HepG2 (cell line): ENCODE data around the gene SERINC2. TPM values are rescaled to one million over a fixed set of nuclear protein-coding genes. Genes with fewer than 3 reads are reported as not detected.
A peak's percentile ranks its signal among the peaks of the same experiment; 100 is the strongest.

ENCODE experiments used
- ATAC-seq: fragments of 200-7000 bp; cut with Tn5 transposase; 3 replicates; pipeline ENCODE4 v1.9.1; 2020; ENCODE audit warnings: mild to moderate bottlenecking, moderate library complexity
- BruUV-seq: library from RNA; stranded (reverse); fragments of 400-500 nt; replicated peaks from 2 replicates; lab custom pipeline; 2021; lab: Mats Ljungman, UMichigan
- CTCF ChIA-PET: fragments of 300-600 bp; formaldehyde crosslinking; extraction: SDS; loops from one replicate; lab custom pipeline; 2021; ENCODE audit warnings: low total read pairs, inconsistent platforms, low intra/inter-chr PET ratio; lab: Yijun Ruan, JAX
- POLR2A ChIA-PET: fragments of 350-600 bp; sonication (Branson Sonifier 250); formaldehyde crosslinking; loops from one replicate; lab custom pipeline; 2020; ENCODE audit warnings: antibody characterized with exemption, inconsistent platforms; lab: Yijun Ruan, JAX
- DNase-seq: peaks from one replicate; pipeline ENCODE4 v3.0.0-alpha.2; 2015; ENCODE audit warnings: low spot score
- FAIRE-seq: peaks from 3 replicates; lab custom pipeline; 2011; peaks lifted over from hg19 to GRCh38; lab: Jason Lieb, UNC
- H2AFZ ChIP-seq: one replicate; pipeline ENCODE4 v1.6.1; 2011; ENCODE audit warnings: low read length, inconsistent platforms
- H3K27ac ChIP-seq: fragments of 300-600 bp; 3 replicates; pipeline ENCODE4 v1.8.0; 2011; ENCODE audit warnings: mixed run types, mild to moderate bottlenecking, mixed read lengths, low read length, inconsistent platforms; ENCODE audit not compliant: insufficient read depth; ENCODE audit errors: extremely low read length
- H3K27me3 ChIP-seq, 2 experiments: fragments of 200-600 bp in 1 of 2; 2 replicates in 1 of 2; 3 replicates in 1 of 2; pipeline versions ENCODE4 v1.6.0 to v1.8.0; 2011; ENCODE audit warnings: low read length in 2 of 2, mild to moderate bottlenecking in 2 of 2, moderate library complexity in 2 of 2, inconsistent platforms in 1 of 2; ENCODE audit not compliant: insufficient read depth in 2 of 2, control insufficient read depth in 1 of 2
- H3K36me3 ChIP-seq, 2 experiments: fragments of 200-600 bp in 1 of 2; replicated peaks in 1 of 2; 2 replicates in 1 of 2; 3 replicates in 1 of 2; pipeline versions ENCODE4 v1.5.1 to v1.8.0; 2011; ENCODE audit warnings: low read length in 2 of 2, inconsistent platforms in 1 of 2; ENCODE audit not compliant: insufficient read depth in 2 of 2, control insufficient read depth in 1 of 2
- H3K4me1 ChIP-seq: 2 replicates; pipeline ENCODE4 v1.5.1; 2012; ENCODE audit warnings: low read length, inconsistent platforms; ENCODE audit not compliant: insufficient read depth
- H3K4me2 ChIP-seq: 2 replicates; pipeline ENCODE4 v1.6.0; 2011; ENCODE audit warnings: low read depth, low read length, inconsistent platforms
- H3K4me3 ChIP-seq, 3 experiments: fragments of 200-600 bp in 1 of 3; sonication (generic), shearing (Covaris generic) in 1 of 3; replicated peaks in 1 of 3; 2 replicates each; pipeline ENCODE4 v1.5.1; 2011 to 2016; ENCODE audit warnings: low read length in 3 of 3, inconsistent platforms in 2 of 3, low read depth in 2 of 3, mild to moderate bottlenecking in 2 of 3, control low read depth in 1 of 3, mixed read lengths in 1 of 3; ENCODE audit not compliant: insufficient read depth in 1 of 3
- H3K79me2 ChIP-seq: one replicate; pipeline ENCODE4 v1.6.1; 2011; ENCODE audit warnings: low read length, inconsistent platforms; ENCODE audit not compliant: insufficient read depth
- H3K9ac ChIP-seq: 2 replicates; pipeline ENCODE4 v1.6.0; 2011; ENCODE audit warnings: mild to moderate bottlenecking, low read depth, low read length, inconsistent platforms; ENCODE audit not compliant: insufficient read depth
- H3K9me3 ChIP-seq: 2 replicates; pipeline ENCODE4 v1.5.1; 2012; ENCODE audit warnings: mild to moderate bottlenecking, low read length
- H4K20me1 ChIP-seq: 2 replicates; pipeline ENCODE4 v1.6.0; 2011; ENCODE audit warnings: inconsistent platforms, mild to moderate bottlenecking, low read length, moderate library complexity; ENCODE audit not compliant: insufficient read depth
- CBX2 ChIP-seq, 2 experiments: fragments of 200-600 bp in 1 of 2; sonication (generic); formaldehyde crosslinking in 1 of 2; IDR thresholded peaks; 2 replicates each; pipeline versions ENCODE4 v1.7.0 to v1.8.1; 2018 to 2022; ENCODE audit warnings: low read depth in 2 of 2, low read length in 1 of 2, mild to moderate bottlenecking in 1 of 2, missing genetic modification reagents in 1 of 2
- HDAC6 ChIP-seq: fragments of 200-600 bp; sonication (generic); IDR thresholded peaks from 2 replicates; pipeline ENCODE4 v1.7.0; 2017; ENCODE audit warnings: mild to moderate bottlenecking, antibody characterized with exemption, low read length, low read depth
- POLR2AphosphoS5 ChIP-seq: IDR thresholded peaks from 2 replicates; pipeline ENCODE4 v1.6.1; 2012; ENCODE audit warnings: low read depth, low read length
- RARA ChIP-seq: IDR thresholded peaks from 2 replicates; pipeline ENCODE4 v1.6.1; 2016; ENCODE audit warnings: missing genetic modification reagents, missing compliant biosample characterization
- SALL1 ChIP-seq: sonication (generic); formaldehyde crosslinking; IDR thresholded peaks from 2 replicates; pipeline ENCODE4 v1.8.0; 2022; ENCODE audit warnings: mild to moderate bottlenecking, missing genetic modification reagents
- ZNF607 ChIP-seq: sonication (generic); formaldehyde crosslinking; IDR thresholded peaks from 2 replicates; pipeline ENCODE4 v1.5.1; 2020; ENCODE audit warnings: missing genetic modification reagents, mild to moderate bottlenecking, borderline replicate concordance
- ZSCAN25 ChIP-seq: sonication (generic); formaldehyde crosslinking; IDR thresholded peaks from 2 replicates; pipeline ENCODE4 v1.8.0; 2022; ENCODE audit warnings: mild to moderate bottlenecking, missing genetic modification reagents
- WGBS: methylation state at CpG from one replicate; pipeline ENCODE4 v1.1.6; 2017; ENCODE audit warnings: low lambda C conversion rate; 5-methylcytosine and 5-hydroxymethylcytosine counted together
- in situ Hi-C: cut with HindIII; loops from 2 replicates; pipeline ENCODE4 v1.10.0; 2017; ENCODE audit warnings: low pct_unique_long_range_greater_than_20kb; ENCODE audit not compliant: extremely low pct_ligation_motif_present
- intact Hi-C: fragments of 100-400 bp; cut with micrococcal nuclease; formaldehyde crosslinking; loops from one replicate; pipeline ENCODE4 v1.10.0; 2022; ENCODE audit not compliant: unreplicated experiment
- polyA plus RNA-seq, 8 experiments: library from polyadenylated mRNA; depleted of rRNA in 3 of 8; stranded (reverse) in 7 of 8; unstranded in 1 of 8; fragments of >200 nt; fragmentation: Illumina TruSeq in 4 of 8; extraction: Trizol in 4 of 8; gene quantifications; 2 replicates each; pipeline versions ENCODE4 v1.2.1 to v1.2.3, GENCODE V29; 2011 to 2016; ENCODE audit warnings: low read depth in 4 of 8, missing spikeins in 1 of 8, mixed read lengths in 1 of 8; ENCODE audit not compliant: insufficient read depth in 1 of 8
- total RNA-seq, 5 experiments: library from RNA; depleted of rRNA; stranded (reverse); fragments of >200 nt; fragmentation: Illumina TruSeq; extraction: Trizol; gene quantifications; 2 replicates each; pipeline ENCODE4 v1.2.3, GENCODE V29; 2016; ENCODE audit warnings: low read depth in 1 of 5
- TF ChIP-seq, protein P1 (sequence below): sonication (generic); formaldehyde crosslinking; IDR thresholded peaks from 2 replicates; pipeline ENCODE4 v1.4.0; 2020; ENCODE audit warnings: missing genetic modification reagents, borderline replicate concordance

SERINC2 gene
- total and polyA plus RNA-seq, 2 of the 13 experiments (the other 11 are each of a cell fraction or from before 2014, with no cell fraction given): 4.8 to 126 TPM

GRCh38 chr1:31418626-31419323 is 5.8 kb downstream of the SERINC2 start:
- no peak for ATAC-seq
- 93% methylated on average over 3 of the region's 4 CpGs for WGBS
- BruUV-seq: no TSS peak

More at GRCh38 chr1:31418626-31419323, 5.8 kb downstream of the SERINC2 start:
- no peak overlapping the region for H2AFZ ChIP-seq
- no peak for TF ChIP-seq CBX2 (IDR thresholded peaks at IDR 0.05; ENCODE audit: low read depth, low read length)
- no peak for TF ChIP-seq CBX2 (CRISPR knock-in tag; IDR thresholded peaks at IDR 0.05; ENCODE audit: low read depth)
- TF ChIP-seq HDAC6: no peak
- TF ChIP-seq POLR2AphosphoS5: peak; percentile 26; the same call in 1 of the 2 replicates
- no peak for TF ChIP-seq ZSCAN25 (CRISPR knock-in tag)
- peak; percentile 37; the same call in 1 of the 2 replicates for TF ChIP-seq ZNF607 (CRISPR knock-in tag)
- 0 out of 2 replicates have a peak, but pooled peaks have one; percentile 17 for TF ChIP-seq SALL1
- no peak for TF ChIP-seq RARA
- TF ChIP-seq, protein P1, sequence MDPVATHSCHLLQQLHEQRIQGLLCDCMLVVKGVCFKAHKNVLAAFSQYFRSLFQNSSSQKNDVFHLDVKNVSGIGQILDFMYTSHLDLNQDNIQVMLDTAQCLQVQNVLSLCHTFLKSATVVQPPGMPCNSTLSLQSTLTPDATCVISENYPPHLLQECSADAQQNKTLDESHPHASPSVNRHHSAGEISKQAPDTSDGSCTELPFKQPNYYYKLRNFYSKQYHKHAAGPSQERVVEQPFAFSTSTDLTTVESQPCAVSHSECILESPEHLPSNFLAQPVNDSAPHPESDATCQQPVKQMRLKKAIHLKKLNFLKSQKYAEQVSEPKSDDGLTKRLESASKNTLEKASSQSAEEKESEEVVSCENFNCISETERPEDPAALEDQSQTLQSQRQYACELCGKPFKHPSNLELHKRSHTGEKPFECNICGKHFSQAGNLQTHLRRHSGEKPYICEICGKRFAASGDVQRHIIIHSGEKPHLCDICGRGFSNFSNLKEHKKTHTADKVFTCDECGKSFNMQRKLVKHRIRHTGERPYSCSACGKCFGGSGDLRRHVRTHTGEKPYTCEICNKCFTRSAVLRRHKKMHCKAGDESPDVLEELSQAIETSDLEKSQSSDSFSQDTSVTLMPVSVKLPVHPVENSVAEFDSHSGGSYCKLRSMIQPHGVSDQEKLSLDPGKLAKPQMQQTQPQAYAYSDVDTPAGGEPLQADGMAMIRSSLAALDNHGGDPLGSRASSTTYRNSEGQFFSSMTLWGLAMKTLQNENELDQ (CRISPR knock-in tag): no peak
- peaks cover 92% of the 10 kb centered on the region for H3K4me1 ChIP-seq
- no peak overlapping the region for H3K4me2 ChIP-seq
- in situ Hi-C loops (no loop called here), intact Hi-C loops (no loop called here)
- no peak overlapping the region for H3K4me3 ChIP-seq
- H3K9ac ChIP-seq: no peak overlapping the region
- H3K79me2 ChIP-seq: peaks cover 26% of the 10 kb centered on the region
- FAIRE-seq (no peak), DNase-seq (no peak)
- H3K27ac ChIP-seq: peak overlapping the region; percentile 23
- POLR2A ChIA-PET: interaction anchor here (1.0 to 1.8 kb wide), 2 partner anchors 9 to 24 kb away, joined by 3 to 5 read pairs; no protein-coding TSS in a partner anchor
- CTCF ChIA-PET: no interaction called here
- peaks cover 4% of the 10 kb centered on the region; the same call in 1 of the 2 replicates for H4K20me1 ChIP-seq
- no peaks in the 10 kb centered on the region; a peak in 1 of 5 replicates for H3K27me3 ChIP-seq
- H3K9me3 ChIP-seq: no peaks in the 10 kb centered on the region
- no peaks in the 10 kb centered on the region; a peak in 1 of 5 replicates for H3K36me3 ChIP-seq
